T-helper 2 cell treated with Interferon-gamma antibody and Interleukin-4, amounts not matched to agents 5 μg/mL and 100 μg/mL, for 36 hours (primary cell): Measurements from ENCODE around the gene CNTFR.
A peak's percentile ranks its signal among the peaks of the same experiment; 100 is the strongest.

Experiments used
- DNase-seq: peaks from one replicate; pipeline ENCODE4 v3.0.0; 2021; ENCODE audit warnings: low spot score
- H3K27ac Mint-ChIP-seq: one replicate; pipeline ENCODE4 v1.8.0; 2021; ENCODE audit warnings: mild to moderate bottlenecking, mixed read lengths
- H3K27me3 Mint-ChIP-seq: one replicate; pipeline ENCODE4 v1.8.0; 2021; ENCODE audit warnings: low read depth, mixed read lengths
- H3K36me3 Mint-ChIP-seq: one replicate; pipeline ENCODE4 v1.8.0; 2021; ENCODE audit warnings: low read depth, mixed read lengths
- H3K4me1 Mint-ChIP-seq: one replicate; pipeline ENCODE4 v1.8.0; 2021; ENCODE audit warnings: low read depth, mixed read lengths
- H3K4me3 Mint-ChIP-seq: one replicate; pipeline ENCODE4 v1.8.0; 2022; ENCODE audit warnings: mild to moderate bottlenecking, moderate library complexity, mixed read lengths
- H3K9me3 Mint-ChIP-seq: one replicate; pipeline ENCODE4 v1.8.0; 2021; ENCODE audit warnings: mixed read lengths

Gene CNTFR

GRCh38 chr9:34627716-34628655 lies 38.5 kb upstream of the CNTFR start:
- DNase-seq, result no peak
- H3K4me3 Mint-ChIP-seq, result peak overlapping the region; percentile 81
- no peaks in the 10 kb centered on the region for H3K9me3 Mint-ChIP-seq
- peak overlapping the region; percentile 37 for H3K27ac Mint-ChIP-seq
- H3K4me1 Mint-ChIP-seq, result peaks cover 12% of the 10 kb centered on the region
- peaks cover 70% of the 10 kb centered on the region for H3K27me3 Mint-ChIP-seq
- H3K36me3 Mint-ChIP-seq, result peaks cover 2% of the 10 kb centered on the region

DNA sequence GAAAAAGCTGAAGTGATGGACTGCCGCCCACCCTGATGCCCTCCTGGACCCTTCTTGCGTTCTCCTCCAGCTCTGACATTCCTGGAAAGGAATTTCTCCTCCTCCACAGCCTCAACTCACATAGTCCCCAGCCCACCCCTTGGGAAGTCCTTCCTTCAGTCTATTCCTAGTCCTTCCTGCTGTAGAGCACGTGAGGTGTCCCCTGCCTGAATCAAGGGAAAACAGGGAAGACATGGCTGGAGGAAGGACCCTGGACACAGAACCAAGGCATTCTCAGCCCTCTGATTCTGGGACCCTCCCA lies 35.6 kb upstream of the CNTFR start:
- H3K27ac Mint-ChIP-seq, result no peak overlapping the region
- H3K27me3 Mint-ChIP-seq, result peaks cover 75% of the 10 kb centered on the region
- peaks cover 2% of the 10 kb centered on the region for H3K36me3 Mint-ChIP-seq
- peaks cover 18% of the 10 kb centered on the region for H3K4me1 Mint-ChIP-seq
- no peaks in the 10 kb centered on the region for H3K9me3 Mint-ChIP-seq
- no peak for DNase-seq
- no peak overlapping the region for H3K4me3 Mint-ChIP-seq

GRCh38 chr9:34624475-34625185 lies 35.1 kb upstream of the CNTFR start:
- no peak overlapping the region for H3K27ac Mint-ChIP-seq
- peaks cover 21% of the 10 kb centered on the region for H3K4me1 Mint-ChIP-seq
- DNase-seq, result no peak
- no peaks in the 10 kb centered on the region for H3K9me3 Mint-ChIP-seq
- no peak overlapping the region for H3K4me3 Mint-ChIP-seq
- peaks cover 70% of the 10 kb centered on the region for H3K27me3 Mint-ChIP-seq
- H3K36me3 Mint-ChIP-seq, result peaks cover 2% of the 10 kb centered on the region

DNA sequence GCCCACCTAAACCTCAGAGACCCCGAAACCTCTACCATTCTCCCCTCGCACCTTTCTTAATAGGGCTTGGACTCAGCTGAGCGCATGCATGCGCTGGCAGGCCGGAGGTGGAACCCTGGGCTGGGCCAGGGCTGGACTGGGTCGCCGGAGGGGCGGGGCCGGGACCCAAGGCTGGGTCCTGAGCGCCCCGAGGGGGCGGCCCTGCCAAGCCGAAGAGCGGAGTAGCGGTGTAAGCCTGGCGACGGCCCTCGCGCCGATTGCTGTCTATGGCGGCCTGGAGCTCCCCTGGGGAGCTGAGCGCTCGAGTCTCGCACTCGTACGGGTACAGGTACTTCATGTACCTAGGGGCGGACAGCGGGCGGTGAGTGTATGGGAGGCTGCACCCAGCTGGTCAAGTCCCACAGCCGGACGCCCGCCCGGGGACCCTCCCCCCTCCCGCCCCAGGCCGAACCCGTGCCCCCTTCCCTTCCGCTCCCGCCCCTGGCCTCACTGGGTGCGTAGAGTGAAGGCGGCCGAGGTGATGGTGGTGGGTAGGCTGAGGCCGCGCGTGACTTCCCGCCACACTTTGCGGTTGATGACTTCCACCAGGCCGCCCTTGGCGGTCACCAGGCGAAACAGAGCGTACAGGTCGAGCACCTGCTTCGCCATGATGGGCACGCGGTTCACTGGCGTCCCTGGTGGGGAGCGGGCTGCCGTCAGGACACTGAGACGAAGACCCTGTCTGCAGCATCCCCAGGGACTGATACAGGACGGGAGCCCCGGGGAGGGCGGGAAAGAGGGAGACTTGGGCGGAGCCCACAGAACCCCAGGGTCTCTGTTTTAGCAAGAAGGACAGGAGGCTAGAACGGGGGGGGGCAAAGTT lies 34.1 kb upstream of the CNTFR start:
- DNase-seq, result no peak
- H3K4me3 Mint-ChIP-seq, result no peak overlapping the region
- no peak overlapping the region for H3K27ac Mint-ChIP-seq
- no peaks in the 10 kb centered on the region for H3K9me3 Mint-ChIP-seq
- peaks cover 2% of the 10 kb centered on the region for H3K36me3 Mint-ChIP-seq
- peaks cover 27% of the 10 kb centered on the region for H3K4me1 Mint-ChIP-seq
- peaks cover 63% of the 10 kb centered on the region for H3K27me3 Mint-ChIP-seq

GRCh38 chr9:34620061-34620994 lies 30.8 kb upstream of the CNTFR start, which contains the start of gene DCTN3:
Gene DCTN3 (minus strand): TSS chr9:34620495. CDS start chr9:34620464, 31 bp downstream.
- Mint-ChIP-seq H3K4me1 (peaks cover 21% of the 10 kb centered on the region), H3K27ac (peak within 1 kb of the TSS; percentile 84), H3K36me3 (peaks cover 10% of the 10 kb centered on the region), H3K4me3 (peak within 1 kb of the TSS; percentile 99), H3K9me3 (no peaks in the 10 kb centered on the region), H3K27me3 (peaks cover 33% of the 10 kb centered on the region)
- peak; percentile 91 for DNase-seq

DNA sequence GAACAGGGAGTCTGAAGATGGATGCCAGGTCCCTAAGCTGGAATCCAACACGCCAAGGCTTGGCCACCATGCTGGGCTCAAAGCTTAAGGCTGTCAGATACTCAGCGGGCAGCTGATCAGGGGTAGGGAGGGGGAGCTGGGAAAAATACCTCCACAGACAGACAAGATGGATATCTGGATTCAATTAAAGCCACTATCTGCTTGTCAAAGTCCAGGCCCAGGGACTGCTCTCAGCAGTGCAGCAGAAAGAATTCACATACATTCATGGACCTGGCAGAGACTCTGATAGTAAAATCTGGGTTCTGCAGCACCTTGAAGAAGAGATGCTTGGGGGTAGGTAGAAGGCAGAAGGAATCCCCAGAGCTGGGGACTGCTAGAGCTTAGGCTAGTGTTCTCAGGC lies 25.6 kb upstream of the CNTFR start:
- Mint-ChIP-seq H3K27me3 (no peaks in the 10 kb centered on the region), H3K27ac (no peak overlapping the region), H3K4me3 (no peak overlapping the region), H3K9me3 (no peaks in the 10 kb centered on the region), H3K4me1 (peaks cover 32% of the 10 kb centered on the region), H3K36me3 (peaks cover 20% of the 10 kb centered on the region)
- DNase-seq, result no peak

DNA sequence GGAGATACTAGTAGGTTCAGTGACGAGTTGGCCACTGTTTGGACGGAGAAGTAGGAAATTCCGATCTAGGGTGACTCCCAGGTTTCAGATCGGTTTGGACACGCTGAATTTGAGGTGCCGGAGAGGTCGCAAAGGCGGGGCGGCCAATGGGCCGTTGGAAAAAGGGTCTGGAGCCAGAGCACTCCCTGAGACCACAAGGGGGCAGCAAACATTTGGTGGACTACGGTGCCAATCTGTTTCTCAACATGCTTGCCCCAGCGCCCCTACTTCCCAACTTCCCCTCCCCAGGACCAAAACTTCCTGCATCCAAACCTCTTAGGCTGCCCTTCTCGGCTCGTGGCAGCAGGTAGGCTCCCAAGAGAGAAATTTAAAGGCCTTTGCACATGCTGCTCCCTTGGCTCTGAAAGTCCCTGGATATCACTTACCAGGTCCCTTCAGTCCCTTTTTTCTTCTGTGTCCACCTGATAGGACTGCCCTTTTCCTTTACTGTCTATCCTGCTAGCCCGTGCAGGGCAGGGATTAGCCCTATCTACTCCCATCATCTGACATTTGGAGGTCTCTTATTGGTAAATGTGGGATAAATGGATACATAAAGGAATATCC lies 23.4 kb upstream of the CNTFR start:
- peak overlapping the region; percentile 92 for H3K4me3 Mint-ChIP-seq
- peak overlapping the region; percentile 75 for H3K27ac Mint-ChIP-seq
- peaks cover 18% of the 10 kb centered on the region for H3K4me1 Mint-ChIP-seq
- DNase-seq, result peak; percentile 71
- H3K9me3 Mint-ChIP-seq, result no peaks in the 10 kb centered on the region
- peaks cover 17% of the 10 kb centered on the region for H3K36me3 Mint-ChIP-seq
- no peaks in the 10 kb centered on the region for H3K27me3 Mint-ChIP-seq

DNA sequence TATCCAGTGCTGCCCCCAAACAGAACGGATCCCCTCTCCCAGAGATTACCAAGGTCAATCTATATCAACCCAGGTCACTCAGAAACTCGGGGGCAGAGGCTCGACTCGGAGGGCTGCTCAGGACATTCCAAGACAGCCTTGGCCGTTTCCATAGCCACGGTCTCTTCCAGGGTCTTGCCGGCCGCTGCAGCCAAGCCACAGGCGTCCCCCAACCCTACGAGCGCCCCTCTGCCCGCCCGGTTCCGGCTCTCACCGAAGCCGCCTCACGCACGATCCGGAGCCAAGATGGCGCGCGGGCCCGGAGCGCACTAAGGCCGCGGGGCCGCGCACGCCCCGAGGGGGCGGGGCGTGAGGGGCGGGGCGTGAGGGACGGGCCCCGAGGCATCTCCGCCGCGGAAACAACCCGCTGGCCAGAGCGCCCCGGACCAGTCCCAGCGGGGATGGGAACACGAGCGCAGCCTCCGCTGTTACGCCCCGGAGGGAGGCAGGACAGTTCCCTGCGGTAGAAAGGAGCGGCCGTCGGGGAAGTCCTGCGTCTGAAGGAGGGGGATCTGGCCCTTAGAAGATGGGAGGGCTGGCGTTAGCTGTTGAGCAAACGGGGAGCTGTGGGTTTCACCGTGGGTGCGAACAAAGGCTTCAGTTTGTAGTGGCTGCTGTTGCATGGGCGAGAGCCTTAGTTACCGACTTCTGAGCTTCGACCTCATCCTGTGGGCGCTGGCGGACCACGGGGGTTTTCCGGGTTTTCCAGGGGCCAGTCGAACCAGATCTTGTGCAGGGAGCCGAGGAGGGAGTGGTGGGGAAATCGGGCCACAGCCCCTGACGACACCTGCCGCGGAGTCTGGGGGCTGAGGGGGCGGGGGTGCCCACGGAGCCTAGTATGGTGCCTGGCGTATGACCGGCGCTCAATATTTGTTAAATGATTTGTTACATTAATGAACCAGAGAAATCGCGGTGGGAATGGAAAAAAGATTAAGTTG lies 22.6 kb upstream of the CNTFR start, which contains the start of gene RPP25L:
TSS of gene RPP25L (minus strand) at position 287 of the 977 bp plus-strand sequence. CDS start 801 bp downstream, outside the sequence.
- Mint-ChIP-seq H3K4me3 (peak within 1 kb of the TSS; percentile 92), H3K36me3 (peaks cover 17% of the 10 kb centered on the region), H3K4me1 (peaks cover 18% of the 10 kb centered on the region), H3K27ac (peak within 1 kb of the TSS; percentile 93), H3K27me3 (no peaks in the 10 kb centered on the region), H3K9me3 (no peaks in the 10 kb centered on the region)
- peak; percentile 86 for DNase-seq

DNA sequence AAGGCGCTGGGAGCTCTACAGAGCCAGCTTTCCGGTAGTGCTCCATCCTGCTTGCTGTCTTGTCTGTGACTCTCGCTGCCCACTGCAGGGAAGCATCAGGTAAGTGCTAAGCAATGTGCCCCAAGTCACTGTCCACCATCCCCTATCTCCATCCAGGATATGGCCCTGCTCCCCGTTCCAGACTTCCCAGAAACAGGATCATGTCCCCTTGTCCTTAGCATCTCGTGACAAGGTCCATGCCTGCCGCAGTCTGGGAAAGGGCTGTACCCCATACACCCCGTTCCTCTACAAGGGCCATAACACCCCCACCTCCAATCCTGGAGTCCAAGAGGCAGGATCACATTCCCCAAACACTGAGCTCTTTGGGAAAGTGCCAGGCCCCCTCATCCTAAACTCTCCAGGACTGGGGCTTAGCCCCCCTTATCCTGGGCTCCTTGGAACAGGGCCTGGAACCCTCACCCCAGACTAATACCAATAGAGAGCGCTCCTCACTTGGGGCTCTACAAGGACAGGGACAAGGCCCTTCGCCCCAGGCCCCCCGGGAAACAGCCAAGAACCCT lies 21.8 kb upstream of the CNTFR start:
- peaks cover 18% of the 10 kb centered on the region for H3K4me1 Mint-ChIP-seq
- no peak for DNase-seq
- H3K4me3 Mint-ChIP-seq, result peak overlapping the region; percentile 92

GRCh38 chr9:34610434-34611206 lies 21.1 kb upstream of the CNTFR start:
- H3K27ac Mint-ChIP-seq, result no peak overlapping the region
- H3K27me3 Mint-ChIP-seq, result no peaks in the 10 kb centered on the region
- no peak for DNase-seq
- H3K4me3 Mint-ChIP-seq, result peak overlapping the region; percentile 92
- H3K9me3 Mint-ChIP-seq, result no peaks in the 10 kb centered on the region
- peaks cover 9% of the 10 kb centered on the region for H3K36me3 Mint-ChIP-seq
- H3K4me1 Mint-ChIP-seq, result peaks cover 18% of the 10 kb centered on the region

More for the DNA sequence above, 21.8 kb upstream of the CNTFR start:
- Mint-ChIP-seq H3K27ac (peak overlapping the region; percentile 93), H3K36me3 (peaks cover 12% of the 10 kb centered on the region), H3K9me3 (no peaks in the 10 kb centered on the region), H3K27me3 (no peaks in the 10 kb centered on the region)

DNA sequence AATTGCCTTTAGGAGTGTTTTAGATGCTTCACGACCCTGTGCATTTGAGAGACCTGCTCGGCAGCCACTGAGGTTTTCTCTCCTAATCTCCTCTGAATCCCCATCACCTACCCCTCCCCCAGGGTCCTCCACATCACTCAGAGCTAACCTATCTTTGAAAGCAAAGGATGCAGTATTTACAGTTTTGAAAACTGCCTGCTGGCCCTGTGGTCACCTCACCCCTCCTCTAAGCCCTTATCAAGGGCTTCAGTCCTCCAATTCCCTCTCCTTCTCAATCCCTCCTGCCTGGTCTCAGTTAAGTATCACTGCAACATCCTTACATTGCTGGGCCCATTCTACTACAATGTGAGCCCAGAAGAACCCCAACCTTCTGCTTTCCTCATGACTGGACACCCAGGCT lies 17.8 kb upstream of the CNTFR start:
- no peak for DNase-seq
- Mint-ChIP-seq H3K9me3 (no peaks in the 10 kb centered on the region), H3K4me1 (peaks cover 7% of the 10 kb centered on the region), H3K27me3 (peaks cover 6% of the 10 kb centered on the region), H3K36me3 (no peaks in the 10 kb centered on the region), H3K4me3 (no peak overlapping the region), H3K27ac (no peak overlapping the region)
